ENCODE data around the gene TRPM5. TPM values are rescaled to one million over a fixed set of nuclear protein-coding genes. Genes with fewer than 3 reads are reported as not detected.

TRPM5 gene
- total and polyA plus RNA-seq, 2 donors: 0.05 to 0.11 TPM

DNA sequence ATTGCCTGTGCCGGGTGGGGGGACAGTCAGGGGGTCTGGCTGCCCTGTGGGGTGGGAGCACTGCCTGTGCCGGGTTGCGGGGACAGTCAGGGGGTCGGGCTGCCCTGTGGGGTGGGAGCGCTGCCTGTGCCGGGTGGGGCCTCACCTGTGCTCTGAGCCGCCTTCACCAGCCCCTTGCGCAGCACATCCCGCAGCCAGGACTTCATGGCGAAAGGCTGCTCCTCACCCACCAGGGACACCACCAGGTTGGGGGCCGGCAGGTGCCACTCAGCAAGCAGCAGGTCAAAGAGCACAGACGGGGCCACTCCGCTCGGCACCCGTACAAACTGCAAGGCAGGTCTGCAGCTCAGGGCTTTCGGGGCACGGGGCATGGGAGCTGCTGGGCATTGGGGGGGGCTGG is 22.3 kb downstream of the TRPM5 start:
- DNase-seq (ENCODE audit: extremely low spot score): no peak
- Histone ChIP-seq H3K36me3 (ENCODE audit: insufficient read depth) (no peaks in the 10 kb centered on the region), H3K4me3 (ENCODE audit: low read depth, low read length) (no peak overlapping the region), H3K4me1 (ENCODE audit: insufficient read depth) (no peaks in the 10 kb centered on the region), H3K27ac (ENCODE audit: low read depth) (no peak overlapping the region)
- 88% methylated on average over 17 of the region's 17 CpGs for WGBS

DNA sequence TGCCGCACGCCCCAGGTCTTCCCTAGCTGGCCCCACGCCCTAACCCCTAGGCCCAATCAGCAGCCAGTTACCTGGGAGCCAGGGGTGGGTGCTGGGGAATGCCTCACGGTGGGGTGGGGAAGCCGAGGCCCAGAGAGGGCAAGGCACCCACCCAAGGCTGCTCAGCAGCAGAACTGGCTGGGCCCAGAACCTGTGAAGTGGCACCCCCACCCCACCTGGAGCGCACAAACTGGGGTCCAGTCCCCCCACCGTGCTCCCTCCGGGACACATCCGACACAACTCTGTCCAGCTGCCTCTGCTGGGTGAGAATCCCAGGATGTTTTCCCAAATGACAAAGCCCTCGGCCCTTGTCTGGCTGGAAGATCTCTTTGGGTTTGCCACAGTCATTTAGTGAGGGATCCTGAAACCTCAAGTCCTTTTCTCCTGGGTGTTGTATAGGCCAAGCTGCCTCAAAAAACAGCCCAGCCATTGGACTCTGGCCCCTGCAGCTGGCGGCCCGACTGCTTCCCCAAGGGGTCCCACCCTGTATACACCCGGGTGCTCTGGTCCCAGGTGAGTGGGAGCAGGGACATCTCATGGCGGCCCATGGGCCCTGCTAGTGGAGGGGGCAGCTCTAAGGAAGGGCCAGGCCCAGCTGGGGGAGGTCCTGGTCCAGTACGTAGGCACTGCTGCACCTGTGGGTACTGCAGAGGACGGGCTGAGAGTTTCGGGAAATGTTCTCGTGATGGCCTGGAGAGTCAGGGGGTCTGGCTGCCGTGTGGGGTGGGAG is 22.9 kb downstream of the TRPM5 start:
- no peak for DNase-seq (ENCODE audit: extremely low spot score)
- Histone ChIP-seq H3K27ac (ENCODE audit: low read depth) (no peak overlapping the region), H3K36me3 (ENCODE audit: insufficient read depth) (no peaks in the 10 kb centered on the region), H3K4me1 (ENCODE audit: insufficient read depth) (no peaks in the 10 kb centered on the region), H3K4me3 (ENCODE audit: low read depth, low read length) (no peak overlapping the region)
- WGBS: 79% methylated on average over 19 of the region's 19 CpGs

DNA sequence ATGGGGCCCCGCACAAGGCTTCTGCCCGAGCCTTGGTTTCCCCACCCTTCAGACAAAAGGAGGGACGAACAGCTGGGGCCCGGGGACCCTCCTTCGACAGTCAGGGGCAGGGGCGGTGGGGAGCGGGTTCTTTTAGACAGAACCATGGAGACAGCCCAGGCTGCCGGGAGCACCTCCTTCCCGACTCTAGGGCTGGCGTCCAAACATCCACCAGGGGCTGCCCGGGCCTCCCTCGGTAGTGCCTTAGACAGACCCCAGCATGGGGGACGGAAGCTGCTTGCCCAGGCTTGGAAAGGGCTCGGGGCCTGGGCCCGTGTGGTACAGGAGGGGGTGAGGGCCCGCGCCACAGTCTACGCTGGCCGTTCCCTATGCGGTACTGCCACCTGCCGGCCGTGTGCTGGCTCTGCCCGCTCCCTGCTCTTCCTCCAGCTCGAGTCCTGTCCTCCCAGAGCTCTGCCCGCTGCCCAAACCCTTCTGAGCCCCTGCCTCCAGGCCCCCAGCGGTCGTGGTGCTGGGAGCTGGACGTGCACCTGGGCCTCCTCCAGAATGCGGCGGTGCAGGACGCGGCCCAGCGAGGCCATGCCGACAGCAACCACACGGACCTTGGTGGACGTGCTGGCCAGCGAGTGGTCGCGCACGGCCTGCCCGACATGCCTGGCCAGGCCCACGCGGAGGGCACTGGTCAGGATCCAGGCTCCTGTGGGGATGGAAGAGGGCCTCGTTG is 23.6 kb downstream of the TRPM5 start:
- Histone ChIP-seq H3K4me1 (ENCODE audit: insufficient read depth) (no peaks in the 10 kb centered on the region), H3K27ac (ENCODE audit: low read depth) (no peak overlapping the region), H3K4me3 (ENCODE audit: low read depth, low read length) (no peak overlapping the region), H3K36me3 (ENCODE audit: insufficient read depth) (no peaks in the 10 kb centered on the region)
- WGBS: 25% methylated on average over 44 of the region's 44 CpGs
- no peak for DNase-seq (ENCODE audit: extremely low spot score)

DNA sequence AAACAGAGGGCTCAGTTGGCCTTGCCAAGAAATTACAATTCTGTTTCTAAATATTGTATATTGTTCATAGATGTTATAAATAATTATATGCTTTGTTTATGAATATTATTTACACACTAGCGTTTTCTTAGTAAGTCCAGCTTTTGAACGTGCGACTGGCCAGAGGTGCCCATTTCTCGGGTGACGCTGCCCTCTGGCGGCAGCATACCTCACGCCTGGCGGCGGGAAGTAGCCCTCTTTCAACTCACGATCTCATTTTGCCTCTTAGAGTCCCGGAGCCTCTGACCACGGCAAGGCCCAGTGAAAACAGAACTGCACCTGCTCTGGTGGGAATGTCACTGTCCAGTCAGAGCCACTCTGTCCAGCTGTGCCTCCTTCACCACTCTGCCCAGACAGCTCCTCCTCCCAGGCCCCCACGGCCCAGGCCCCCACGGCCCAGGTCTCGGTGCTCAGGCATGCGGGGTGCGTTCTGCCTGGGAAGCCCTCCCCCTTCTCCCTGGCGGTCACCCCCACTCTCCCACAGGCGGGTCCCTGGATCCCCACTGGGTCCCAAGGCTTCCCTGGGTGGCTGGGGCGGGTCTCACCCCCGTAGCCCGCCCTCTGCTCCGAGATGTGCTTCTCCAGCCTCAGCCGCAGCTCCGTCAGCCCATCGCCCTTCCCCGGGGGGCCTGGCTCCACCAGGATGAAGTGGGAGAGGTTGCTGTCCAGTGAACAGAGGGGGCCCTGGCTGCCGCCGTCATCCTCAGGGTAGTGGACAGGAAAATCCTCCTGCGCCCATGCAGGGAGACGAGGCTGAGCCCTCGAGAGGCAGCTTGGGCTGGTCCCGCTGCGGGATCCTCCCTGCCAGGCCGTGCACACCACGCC is 24.4 kb downstream of the TRPM5 start:
- WGBS: 60% methylated on average over 36 of the region's 36 CpGs
- DNase-seq (ENCODE audit: extremely low spot score): peak; percentile 63
- H3K36me3 ChIP-seq (ENCODE audit: insufficient read depth): no peaks in the 10 kb centered on the region
- H3K4me1 ChIP-seq (ENCODE audit: insufficient read depth): no peaks in the 10 kb centered on the region
- H3K4me3 ChIP-seq (ENCODE audit: low read depth, low read length): no peak overlapping the region
- H3K27ac ChIP-seq (ENCODE audit: low read depth): no peak overlapping the region

DNA sequence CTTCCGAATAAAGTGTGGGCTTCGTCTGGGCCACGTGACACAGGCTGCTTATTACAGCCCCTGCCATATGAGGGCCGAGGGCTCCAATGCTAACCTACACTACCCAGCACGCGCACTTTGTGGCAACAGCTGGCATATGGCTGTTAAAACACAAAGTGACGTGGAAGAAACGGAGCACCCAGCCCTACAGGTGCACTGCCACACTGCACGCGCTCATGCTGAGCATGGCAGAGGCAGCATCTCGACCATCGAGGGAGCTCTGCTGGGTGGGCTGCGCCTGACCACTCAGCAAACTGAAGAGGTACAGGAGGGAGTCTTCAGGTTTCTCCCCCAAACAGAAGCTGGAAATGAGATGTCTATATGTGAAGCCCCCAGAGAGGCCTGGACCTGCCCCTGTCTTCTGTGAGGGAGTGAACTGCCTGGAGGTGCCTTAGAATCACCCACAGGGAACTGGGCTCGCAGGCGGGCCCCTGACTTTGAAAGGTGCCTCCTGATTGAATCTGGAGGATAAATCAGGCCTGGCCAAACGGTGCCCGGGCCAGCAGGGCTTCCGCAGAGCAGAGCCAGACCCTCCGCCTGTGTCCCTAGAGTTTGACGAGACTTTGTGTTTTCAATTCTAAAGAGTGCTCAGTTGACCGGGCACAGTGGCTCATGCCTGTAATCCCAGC is 25.5 kb downstream of the TRPM5 start:
- WGBS: 81% methylated on average over 21 of the region's 21 CpGs
- Histone ChIP-seq H3K36me3 (ENCODE audit: insufficient read depth) (no peaks in the 10 kb centered on the region), H3K4me3 (ENCODE audit: low read depth, low read length) (no peak overlapping the region)

DNA sequence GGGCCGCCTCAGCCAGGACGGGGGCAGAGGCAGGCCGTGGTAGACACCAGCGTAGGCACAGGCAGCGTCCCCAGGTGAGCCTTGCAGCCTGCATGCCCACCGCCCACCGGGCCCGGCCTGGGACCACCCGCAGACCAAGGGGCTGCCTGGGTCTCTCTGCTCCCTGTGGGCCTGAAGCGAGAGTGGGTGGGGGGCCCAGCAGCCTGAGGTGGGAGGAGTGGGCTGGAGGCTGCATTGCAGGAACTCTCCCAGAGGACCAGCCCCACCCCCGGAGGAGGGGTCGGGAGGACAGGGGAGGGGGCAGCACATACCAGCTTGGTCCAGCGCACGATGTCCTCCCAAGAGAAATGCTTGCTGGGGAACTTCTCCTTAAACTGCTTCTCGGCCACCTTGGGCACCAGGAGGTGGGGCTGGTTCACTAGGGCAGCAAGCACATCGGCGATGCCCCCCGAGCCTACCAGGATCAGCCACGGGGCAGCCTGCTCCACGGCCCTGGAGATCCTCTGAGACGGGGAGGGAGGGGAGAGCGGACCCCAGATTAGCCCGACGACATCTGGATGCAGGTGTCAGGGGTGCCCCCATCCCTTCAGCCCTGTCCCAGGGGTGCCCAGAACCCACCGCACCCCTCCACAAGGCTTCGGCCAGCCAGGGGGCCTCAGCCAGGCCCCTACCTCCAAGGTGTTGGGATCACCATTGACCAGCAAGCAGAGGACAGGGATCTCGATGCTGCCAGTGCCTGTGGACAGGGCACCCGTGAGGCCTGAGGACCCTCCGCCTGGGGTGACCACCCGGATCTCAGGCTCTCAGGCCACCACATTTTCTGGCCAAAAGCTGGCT is 26.2 kb downstream of the TRPM5 start:
- no peak for DNase-seq (ENCODE audit: extremely low spot score)
- Histone ChIP-seq H3K36me3 (ENCODE audit: insufficient read depth) (no peaks in the 10 kb centered on the region), H3K27ac (ENCODE audit: low read depth) (no peak overlapping the region), H3K4me3 (ENCODE audit: low read depth, low read length) (no peak overlapping the region), H3K4me1 (ENCODE audit: insufficient read depth) (no peaks in the 10 kb centered on the region)
- 74% methylated on average over 30 of the region's 30 CpGs for WGBS

More for the DNA sequence above, 25.5 kb downstream of the TRPM5 start:
- Histone ChIP-seq H3K4me1 (ENCODE audit: insufficient read depth) (no peaks in the 10 kb centered on the region), H3K27ac (ENCODE audit: low read depth) (no peak overlapping the region)
- no peak for DNase-seq (ENCODE audit: extremely low spot score)

DNA sequence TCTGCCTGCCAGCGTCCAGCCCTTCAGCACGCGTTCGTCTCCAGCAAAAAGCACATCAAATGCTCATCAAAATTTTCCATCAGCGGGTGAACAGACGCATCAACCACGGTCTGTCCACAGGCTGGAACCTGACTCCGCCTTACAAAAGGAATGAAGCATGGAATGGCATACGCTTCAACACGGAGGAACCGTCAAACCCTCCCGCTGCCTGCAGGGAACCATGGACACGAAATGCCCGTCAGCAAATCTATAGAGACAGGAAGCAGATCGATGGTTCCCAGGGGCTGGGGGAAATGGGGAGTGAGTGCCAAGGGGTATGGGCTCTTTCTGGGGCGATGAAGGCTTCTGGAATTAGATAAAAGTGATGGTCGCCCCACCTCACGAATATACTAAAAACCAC is 27.5 kb downstream of the TRPM5 start:
- H3K36me3 ChIP-seq (ENCODE audit: insufficient read depth): no peaks in the 10 kb centered on the region
- H3K4me1 ChIP-seq (ENCODE audit: insufficient read depth): no peaks in the 10 kb centered on the region
- H3K27ac ChIP-seq (ENCODE audit: low read depth): no peak overlapping the region
- no peak for DNase-seq (ENCODE audit: extremely low spot score)
- WGBS: 85% methylated on average over 18 of the region's 18 CpGs
- H3K4me3 ChIP-seq (ENCODE audit: low read depth, low read length): no peak overlapping the region

DNA sequence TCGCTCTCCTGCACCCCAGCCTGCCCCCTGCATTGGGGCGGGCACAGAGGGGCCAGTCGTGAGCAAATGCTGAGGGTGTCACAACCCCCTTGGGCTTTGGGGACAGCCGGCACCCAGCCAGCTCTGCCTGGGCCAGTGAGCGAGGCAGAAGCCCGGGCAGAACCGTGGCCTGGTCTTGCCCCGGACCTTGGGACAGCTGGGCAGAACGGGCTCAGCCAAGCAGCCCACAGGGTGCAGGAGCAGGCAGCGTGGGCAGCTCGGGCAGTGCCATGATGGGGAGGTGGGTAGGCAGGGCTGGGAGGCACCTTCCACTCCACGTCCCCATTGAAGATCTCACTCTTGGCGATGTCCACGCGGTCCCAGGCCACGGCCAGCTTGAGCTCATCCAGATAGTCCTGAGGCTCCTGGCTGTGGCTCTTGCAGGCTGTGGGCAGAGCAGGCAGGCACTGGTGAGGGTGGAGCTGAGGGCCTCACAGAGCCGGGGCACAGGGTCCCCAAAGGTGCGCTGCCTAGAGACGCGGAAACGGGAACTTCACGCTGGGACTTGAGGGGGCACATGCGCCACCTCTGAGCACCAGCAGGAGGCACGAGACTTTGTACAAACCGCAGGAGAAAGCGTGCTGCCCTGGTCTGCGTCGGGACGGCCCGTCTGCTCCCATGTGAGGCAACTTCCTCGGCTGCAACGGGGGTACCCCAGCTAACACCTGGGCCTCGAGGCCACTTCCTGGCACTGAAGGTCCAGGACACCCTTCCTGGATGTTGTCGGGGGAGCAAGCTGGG is 28.5 kb downstream of the TRPM5 start:
- H3K36me3 ChIP-seq (ENCODE audit: insufficient read depth): no peaks in the 10 kb centered on the region
- H3K4me1 ChIP-seq (ENCODE audit: insufficient read depth): no peaks in the 10 kb centered on the region
- WGBS: 84% methylated on average over 34 of the region's 34 CpGs
- H3K4me3 ChIP-seq (ENCODE audit: low read depth, low read length): no peak overlapping the region
- no peak overlapping the region for H3K27ac ChIP-seq (ENCODE audit: low read depth)
- no peak for DNase-seq (ENCODE audit: extremely low spot score)

DNA sequence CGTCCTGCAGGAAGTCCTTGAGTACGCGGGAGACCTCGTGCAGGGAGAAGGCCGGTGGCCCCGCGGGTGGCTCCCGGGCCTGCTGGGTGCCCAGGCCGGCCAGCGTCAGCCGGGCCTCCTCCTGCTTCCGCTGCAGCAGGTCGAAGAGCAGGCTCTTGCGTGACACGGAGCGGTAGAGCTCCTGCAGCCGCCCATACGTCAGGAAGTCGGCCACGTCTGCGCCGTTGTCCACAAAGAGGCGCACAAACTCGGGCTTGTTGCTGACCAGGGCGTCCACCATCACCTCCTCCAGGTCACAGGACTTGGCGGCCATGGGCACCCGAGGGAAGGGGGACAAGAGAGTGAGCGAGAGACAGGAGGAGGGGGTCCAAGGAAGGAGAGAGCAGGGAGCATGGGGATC is 29.1 kb downstream of the TRPM5 start:
- no peak for DNase-seq (ENCODE audit: extremely low spot score)
- Histone ChIP-seq H3K27ac (ENCODE audit: low read depth) (no peak overlapping the region), H3K4me3 (ENCODE audit: low read depth, low read length) (no peak overlapping the region), H3K4me1 (ENCODE audit: insufficient read depth) (no peaks in the 10 kb centered on the region), H3K36me3 (ENCODE audit: insufficient read depth) (no peaks in the 10 kb centered on the region)
- whole genome bisulfite sequencing: 86% methylated on average over 28 of the region's 28 CpGs

DNA sequence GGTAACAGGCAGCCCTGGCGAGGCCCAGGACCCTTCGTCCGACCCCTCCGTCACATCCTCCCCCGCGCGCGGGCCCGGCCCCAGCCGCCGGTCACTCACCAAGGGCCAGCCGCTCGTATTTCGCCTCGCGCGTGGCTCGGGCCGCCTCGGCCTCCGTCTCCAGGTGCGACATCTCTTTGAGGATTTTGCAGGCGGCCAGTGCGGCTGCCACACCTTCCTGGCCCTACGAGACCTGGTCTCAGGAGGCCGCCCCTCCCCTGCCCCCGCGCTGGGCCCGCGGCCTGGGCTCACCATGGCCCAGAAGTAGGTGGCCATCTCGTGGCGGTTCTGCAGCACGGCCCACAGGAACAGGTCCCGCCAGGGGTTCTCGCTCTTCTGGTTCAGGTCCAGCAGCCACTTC is 29.7 kb downstream of the TRPM5 start:
- 90% methylated on average over 35 of the region's 35 CpGs for WGBS
- no peaks in the 10 kb centered on the region for H3K4me1 ChIP-seq (ENCODE audit: insufficient read depth)
- no peak overlapping the region for H3K27ac ChIP-seq (ENCODE audit: low read depth)
- no peak overlapping the region for H3K4me3 ChIP-seq (ENCODE audit: low read depth, low read length)
- H3K36me3 ChIP-seq (ENCODE audit: insufficient read depth): no peaks in the 10 kb centered on the region
- no peak for DNase-seq (ENCODE audit: extremely low spot score)

DNA sequence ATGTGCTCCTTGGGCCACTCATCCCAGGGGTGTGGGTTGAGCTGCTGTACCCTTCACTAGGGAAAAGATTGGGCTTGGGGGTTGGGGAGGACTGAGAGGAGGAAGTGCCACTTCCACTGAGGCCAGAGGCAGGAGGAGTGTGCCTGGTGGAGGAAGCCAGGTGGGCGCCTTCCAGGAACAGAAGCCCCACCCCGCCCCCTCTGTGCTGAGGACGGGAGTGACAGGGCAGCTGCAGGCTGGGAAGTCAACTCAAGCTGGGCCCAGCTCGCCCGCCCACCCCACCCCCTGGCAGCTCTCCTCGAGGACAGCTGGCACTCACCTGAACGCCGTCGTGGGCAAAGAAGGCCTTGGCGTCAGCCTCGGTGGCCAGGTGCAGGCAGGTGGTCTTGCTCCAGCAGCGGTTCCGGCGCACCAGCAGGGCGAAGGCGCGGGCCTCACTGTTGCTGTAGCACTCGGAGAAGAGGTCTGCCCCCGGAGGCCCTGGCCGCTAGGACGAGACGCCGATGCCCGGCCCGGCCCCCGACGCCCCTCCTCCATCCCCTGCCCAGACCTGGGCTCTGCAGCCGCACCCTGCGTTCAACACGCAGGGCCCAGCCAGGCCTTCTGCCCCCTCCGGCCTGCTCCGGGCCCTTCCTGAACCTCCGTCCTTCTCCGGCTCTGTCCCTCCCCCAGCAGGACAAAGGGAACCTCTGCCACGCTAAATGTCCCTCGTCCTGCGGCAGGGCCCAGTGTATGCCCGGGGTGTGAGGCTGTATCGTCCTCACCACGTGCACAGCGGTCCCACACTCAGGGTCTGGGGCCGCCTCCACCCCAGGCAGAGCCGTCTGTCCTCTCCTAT is 30.4 kb downstream of the TRPM5 start:
- Histone ChIP-seq H3K4me1 (ENCODE audit: insufficient read depth) (no peaks in the 10 kb centered on the region), H3K36me3 (ENCODE audit: insufficient read depth) (no peaks in the 10 kb centered on the region), H3K4me3 (ENCODE audit: low read depth, low read length) (no peak overlapping the region), H3K27ac (ENCODE audit: low read depth) (no peak overlapping the region)
- no peak for DNase-seq (ENCODE audit: extremely low spot score)
- 88% methylated on average over 43 of the region's 43 CpGs for WGBS

All from urinary bladder (tissue), 4 donors.